Stimulated activated CD8-positive, alpha-beta memory T cell treated with anti-CD3 and anti-CD28 coated beads, Interleukin-15, amount 100 ng/mL, for 24 hours (primary cell): Measurements from ENCODE around the gene CCDC88C.

Experiments
- DNase-seq: peaks from one replicate; pipeline ENCODE4 v3.0.0-alpha.2; 2020; ENCODE audit warnings: low read depth

CCDC88C gene

DNA sequence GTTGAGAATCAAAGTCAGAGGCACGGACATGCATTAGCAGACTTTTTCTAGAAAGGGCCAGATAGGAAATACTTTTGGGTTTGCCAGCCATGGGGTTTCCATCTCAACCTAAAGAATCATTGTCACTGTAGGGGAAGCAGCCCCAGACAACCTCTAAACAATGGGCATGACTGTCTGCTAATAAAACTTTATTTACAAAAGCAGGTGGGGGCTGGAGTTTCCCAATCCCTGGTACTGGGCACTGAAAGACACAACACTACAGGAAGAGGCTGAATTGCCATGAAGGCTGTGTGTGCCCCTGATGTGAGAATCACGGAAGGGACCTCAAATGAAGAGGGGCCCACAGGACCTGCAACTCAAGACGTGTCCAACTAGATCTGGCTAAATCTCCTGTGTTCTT lies 111.1 kb downstream of the CCDC88C start:
- no peak for DNase-seq

DNA sequence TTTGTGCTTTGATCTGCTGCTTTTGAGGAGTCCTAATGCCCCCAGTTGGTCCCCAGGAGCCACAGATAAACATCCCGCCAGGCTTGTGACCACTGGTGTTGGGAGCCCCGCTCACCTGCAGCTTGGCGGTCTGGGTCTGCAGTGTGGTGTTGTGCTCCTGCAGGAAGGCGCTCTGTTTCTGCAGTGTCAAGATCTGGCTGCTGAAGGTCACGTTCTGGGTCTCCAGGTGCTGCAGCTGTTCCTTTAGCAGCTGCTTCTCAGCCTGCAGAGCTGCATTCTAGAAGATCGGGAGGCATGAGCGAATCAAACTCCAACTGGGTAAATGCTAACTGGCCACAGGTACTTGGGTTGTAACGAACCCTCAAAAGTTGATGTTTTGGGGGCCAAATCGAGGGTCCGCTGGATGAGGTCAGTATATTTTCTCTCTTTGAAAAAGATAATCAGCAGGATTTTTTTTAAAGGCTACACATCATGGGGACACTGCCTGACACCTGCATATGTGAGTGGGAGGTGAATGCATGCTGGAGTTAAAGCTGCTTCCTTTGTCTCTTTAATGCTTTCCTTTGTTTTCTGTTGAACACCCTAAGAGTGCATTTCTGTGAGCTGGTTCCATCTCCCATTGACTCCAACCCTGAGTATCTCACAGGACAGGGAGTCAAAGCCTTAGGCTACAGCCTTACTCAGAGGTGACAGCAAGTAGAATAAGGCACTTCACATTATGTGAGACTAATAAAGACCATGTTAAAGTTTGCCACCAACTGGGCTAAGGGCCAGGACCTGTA lies 111.8 kb downstream of the CCDC88C start:
- DNase-seq = no peak

DNA sequence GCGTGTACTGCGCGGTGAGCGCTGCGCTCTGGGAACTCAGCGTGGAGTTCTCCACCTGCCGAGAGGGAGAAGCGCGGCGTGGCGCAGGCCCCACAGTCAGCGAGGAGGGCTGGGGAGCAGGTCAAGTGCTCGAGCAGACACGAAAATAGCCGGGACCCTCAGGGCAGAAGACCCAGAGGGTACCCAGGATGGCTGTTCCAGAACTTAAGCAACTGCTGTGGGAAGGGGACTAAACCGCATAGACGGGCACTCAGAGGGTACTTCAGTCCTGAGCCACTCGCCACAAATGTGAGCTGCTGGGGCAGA lies 113.7 kb downstream of the CCDC88C start:
- no peak for DNase-seq

DNA sequence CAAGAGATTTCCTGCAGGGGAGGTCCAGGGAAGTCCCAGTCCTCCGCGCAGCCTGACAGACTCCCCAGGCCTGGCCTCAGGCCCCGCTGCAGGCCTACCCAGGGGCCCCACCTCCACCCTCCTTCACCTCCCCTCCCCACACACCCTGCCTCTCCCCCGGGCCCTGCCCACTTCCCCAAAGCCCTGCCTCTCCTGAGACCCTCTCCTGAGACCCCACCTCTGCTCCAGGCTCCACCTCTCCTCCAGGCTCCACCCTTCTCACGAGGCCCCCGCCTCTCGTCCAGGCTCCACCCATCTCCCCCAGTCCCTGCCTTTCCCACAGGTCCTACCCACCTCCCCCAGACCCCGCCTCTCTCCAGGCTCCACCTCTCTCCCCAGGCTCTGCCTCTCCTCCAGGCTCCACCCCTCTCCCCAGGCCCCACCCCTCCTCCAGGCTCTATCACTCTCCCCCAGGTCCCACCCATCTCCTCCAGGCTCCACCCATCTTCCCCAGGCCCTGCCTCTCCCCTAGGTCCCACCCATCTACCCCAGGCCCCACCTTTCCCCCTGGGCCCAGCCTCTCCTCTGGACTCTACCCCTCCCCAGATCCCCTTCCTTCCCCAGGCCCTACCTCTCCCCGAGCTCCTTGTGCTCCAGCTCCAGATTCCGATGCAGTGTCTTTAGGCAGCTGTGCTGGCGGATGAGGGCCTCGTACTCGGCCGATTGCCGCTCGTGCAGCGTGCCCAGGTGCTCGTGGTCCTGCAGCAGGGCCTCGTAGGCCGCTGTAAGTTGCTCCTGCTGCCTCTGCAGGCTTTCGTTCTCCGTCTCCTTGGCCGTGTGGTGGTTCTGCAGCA lies 114.3 kb downstream of the CCDC88C start:
- DNase-seq = no peak

DNA sequence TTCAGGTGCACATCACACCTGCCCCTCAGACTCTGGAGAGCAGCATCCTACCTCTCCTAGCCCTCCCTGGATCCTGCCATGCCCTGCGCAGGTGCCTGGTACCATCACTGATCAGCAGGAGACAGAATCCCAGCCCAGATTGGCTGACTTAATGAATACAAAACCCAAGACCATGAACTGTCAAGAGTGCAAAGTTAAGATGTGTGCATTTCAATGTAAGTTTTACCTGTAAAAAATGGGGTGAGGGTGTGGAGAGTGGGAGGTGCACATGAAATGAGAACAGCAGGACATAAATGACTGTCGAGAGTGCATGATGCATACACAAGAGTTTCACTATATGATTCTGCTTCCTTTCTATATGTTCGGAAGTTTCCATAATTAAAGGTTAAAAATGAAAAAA lies 115.2 kb downstream of the CCDC88C start:
- DNase-seq = no peak

DNA sequence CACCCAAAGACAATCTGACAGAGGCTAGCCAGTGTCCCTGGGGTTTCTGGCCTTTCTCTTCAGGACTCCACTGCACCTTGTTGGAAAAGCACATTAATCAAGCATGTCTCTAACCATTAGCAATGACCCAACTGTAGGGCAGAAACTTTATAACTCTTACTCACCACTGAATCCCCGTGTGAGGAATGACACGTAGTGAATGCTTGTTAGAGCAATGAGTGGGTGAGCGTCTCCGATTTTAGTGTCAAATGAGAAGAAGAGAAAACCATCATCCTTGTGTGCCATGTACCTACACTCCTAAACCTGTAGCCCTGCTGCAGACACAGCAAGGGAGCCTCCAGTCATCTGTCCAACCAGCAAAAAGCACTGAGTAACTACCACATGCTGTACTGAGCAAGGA lies 116.7 kb downstream of the CCDC88C start:
- no peak for DNase-seq

DNA sequence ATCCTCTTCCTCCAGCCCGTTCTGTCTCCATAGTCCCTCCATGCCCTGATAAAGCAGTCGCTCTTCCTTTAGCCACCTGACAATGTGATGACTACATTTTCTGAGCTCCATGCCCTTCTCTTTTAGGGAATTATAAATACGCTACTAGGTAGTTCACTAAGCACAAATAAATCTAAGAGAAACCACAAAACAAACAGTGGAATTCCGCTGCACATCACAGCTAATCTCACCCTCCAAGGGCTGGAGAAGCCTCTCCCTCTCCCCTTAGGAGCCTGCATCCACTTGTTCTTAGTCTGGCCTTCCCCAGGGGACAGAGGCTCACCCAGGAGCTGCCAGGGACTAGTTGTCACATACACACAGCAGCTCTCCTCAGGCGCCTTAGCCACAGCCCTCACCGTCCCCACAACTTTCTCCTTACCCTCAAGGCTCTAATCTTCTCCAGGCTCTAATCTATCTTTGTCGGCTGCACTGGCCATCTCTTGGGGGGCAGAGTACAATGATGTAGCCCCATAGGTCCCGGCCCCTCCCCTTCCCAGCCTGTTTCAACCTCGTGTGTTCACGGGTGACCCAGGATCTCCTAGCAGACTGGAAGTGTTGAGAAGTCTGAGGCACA lies 117.2 kb downstream of the CCDC88C start:
- DNase-seq = no peak

DNA sequence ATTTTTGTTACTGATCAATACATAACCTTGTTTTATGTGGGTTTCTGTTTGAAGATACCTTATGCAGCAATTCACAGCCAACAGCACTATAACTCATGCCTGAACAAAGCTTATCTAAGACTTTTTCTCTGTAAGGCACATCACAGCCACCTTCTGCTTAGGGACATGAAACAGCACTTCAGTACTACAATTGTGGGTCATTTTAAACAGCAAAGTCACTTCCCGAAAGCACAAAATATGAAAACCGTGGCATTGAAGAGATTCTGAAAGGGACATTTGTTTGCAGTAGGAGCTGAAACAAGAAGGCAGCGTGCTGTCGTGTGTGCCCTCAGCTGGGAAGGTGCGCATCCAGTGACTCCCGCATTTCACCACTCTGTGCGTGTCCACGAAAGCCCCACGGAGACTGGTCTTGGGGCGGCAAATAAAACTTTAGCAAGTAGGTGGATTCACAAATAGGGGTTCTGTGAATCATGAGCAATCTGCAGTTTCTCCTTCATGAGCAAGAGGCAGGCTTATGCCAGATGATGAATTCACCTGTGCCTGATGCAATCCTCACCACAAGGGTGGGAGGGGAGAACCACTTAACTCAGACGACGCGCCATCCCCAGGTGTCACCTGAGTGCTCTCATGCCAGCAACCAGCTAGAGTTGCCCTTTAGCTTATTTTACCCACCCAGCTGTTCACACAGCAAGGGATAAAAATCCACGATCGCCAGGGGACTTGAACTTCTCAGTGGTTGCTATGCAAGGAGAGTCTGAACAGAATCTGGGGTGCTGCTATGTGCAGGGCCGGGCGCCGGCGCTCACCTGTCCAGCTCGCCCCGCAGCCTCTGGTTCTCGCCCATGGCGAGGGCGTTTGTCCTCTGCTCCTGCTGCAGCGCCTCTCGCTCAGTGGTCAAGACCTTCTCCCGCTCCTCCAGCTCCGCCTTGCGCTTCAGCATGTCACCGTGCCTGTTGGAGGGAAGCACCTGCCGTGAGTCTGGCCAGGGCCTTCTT lies 118.2 kb downstream of the CCDC88C start:
- no peak for DNase-seq

DNA sequence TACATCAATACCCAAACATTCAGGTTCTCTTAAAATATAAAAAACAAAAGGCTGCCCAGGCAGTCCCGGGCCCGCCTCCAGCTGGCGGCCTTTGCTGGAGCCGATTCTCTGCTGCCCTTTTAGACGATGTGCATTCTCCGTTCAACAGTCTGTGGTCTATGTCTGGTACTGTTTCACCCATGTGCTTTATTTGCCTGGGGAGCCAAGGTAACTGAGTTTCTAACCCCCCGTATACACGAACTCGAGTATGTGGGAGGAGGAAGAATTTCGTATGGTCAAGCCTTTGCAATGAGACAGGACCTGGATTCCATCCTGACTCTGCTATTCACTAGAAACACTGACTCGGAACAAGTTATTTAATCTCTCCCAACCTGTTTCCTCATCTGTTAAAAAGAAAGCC lies 119.0 kb downstream of the CCDC88C start:
- no peak for DNase-seq

DNA sequence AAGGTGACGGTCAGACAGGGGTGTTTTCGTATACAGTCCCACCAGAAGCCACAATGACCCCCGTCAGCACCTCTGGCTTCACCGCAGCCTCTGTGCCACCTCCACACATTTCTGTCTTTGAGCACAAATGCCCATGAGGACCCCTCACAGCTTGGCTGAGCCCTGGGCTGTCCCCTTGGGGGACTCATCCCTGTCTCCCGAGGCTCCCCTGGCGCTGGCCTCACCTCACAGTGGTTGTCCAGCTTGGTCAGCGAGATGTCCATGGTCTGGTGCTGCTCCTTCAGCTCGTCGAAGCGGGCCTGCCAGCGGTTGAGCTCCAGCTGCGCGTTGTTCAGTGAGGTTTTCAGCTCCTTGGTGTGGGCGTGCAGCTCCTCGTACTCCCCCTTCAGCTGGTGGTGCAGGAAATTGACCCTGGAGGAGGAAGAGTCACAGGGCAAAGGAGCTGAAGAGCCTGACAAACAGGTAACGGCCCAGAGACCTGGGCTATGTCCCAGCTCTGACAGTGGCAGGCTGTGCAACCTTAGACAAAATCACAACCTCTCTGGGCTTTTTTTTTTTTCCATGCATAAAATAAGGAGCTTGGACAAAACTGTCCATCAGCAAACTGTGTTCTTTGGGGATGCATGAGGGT lies 120.4 kb downstream of the CCDC88C start:
- DNase-seq = no peak

DNA sequence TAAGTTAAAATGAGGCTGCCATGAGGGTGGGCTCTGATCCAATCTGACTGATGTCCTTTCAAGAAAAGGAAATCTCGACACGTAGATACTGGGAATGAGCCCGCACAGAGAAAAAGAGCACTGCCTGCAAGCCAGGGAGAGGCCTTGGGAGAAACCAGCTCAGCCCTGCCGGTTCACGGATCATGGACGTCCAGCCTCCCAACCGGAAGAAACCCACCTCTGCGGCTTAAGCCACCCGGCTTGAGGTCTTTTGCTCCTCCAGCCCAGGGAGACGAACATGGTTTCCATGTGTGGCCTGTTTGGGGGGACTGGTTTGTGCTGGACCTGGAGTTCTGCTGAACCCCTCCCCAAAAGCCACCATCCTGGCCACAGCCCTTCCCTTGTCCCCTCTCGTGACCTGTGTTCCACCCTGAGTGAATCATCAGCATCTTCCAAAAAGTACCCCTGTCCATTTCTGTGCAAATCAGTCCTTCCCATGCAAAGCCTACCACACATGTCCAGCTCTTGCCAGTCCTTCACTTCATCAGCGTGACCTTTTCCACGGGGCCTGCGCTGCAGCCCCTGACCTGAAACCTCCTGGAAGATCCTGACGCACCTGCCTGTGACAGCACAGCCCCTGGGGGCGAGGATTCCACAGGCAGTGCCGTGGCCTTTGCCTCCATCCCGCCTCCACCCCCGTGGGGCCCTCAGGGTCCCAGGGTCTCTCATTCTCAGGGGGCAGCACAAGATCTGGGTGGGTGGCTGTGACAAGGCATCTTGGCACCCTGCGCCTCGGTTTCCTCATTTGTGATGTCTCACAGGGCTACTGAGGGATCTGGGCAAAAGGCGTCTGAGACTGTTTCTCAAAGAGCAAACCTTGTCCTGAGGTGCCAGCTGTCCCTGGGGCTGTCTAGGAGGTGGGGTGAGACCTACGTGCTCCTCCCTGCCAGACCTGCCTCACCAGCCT lies 121.5 kb downstream of the CCDC88C start:
- no peak for DNase-seq

DNA sequence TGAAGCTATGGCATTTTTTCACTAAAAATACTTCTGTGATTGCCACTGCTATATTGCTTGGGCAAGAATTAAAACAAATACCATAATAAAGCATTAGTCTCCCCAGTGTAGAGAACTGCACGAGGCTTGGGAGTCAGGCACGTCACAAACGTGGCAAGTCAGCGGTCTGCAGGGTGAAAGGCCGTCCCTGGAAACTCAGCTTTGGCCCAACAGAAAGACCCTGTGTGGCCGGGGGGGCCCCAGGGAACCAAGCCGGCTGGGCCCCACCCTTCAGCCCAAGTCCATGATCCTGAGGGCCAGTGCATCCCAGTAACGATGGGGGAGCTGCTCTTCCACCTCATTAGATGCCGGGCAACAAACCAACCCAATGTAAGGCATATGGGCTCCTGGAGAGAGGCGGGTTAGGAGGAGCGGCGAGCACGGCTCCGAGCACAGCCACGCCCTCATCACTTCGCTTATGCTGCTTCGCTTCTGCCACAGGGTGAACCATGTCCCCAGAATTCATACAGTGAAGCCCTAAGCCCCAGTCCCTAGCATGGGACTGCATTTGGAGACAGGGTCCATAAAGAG lies 122.3 kb downstream of the CCDC88C start:
- DNase-seq = no peak

DNA sequence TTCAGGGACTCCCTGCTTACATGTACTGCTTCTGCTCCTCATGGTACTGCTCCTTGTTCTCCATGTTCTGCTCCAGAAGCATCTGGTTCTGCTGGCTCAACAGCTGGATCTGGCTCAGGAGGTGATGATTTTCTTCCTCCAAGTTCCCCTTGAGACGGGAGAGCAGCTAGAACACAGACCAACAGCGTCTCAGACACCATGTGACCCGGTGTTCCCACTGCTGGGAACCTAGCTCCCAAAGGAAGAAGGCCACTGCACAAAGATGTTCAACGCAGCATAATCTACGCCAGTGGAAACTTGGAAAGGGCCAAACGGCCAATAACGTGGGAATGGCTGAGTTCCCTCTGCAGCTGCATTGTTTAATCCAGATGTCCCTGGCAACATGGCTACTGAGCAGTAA lies 123.5 kb downstream of the CCDC88C start:
- no peak for DNase-seq

DNA sequence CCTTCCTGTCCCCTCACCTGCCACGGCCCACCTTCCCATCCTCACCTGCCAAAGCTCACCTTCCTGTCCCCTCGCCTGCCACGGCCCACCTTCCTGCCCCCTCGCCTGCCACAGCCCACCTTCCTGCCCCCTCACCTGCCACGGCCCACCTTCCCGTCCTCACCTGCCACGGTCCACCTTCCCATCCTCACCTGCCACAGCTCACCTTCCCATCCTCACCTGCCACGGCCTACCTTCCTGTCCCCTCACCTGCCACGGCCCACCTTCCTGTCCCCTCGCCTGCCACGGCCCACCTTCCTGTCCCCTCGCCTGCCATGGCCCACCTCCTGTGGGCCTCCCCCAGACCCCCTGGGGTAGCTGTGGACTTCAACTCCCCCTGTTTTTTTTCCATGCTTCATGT lies 124.3 kb downstream of the CCDC88C start:
- no peak for DNase-seq

DNA sequence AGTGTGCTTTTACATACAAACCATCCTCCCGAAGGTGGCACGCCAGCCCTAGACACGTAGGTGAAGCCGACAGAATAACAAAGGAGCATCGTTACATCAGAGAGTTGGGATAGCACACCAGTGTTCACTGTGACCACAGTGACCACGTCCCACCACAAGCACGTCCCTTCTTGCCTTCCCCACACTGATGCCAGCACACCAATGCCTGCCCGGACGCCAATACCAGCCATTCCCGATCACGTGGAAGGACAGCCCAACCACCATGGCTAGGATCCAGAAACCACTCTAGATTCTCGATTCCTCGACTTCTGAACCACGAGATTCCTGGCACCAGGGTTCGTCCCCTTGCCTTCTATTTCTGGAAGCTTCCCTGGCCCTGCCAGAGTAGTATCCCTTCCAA lies 125.1 kb downstream of the CCDC88C start:
- no peak for DNase-seq

DNA sequence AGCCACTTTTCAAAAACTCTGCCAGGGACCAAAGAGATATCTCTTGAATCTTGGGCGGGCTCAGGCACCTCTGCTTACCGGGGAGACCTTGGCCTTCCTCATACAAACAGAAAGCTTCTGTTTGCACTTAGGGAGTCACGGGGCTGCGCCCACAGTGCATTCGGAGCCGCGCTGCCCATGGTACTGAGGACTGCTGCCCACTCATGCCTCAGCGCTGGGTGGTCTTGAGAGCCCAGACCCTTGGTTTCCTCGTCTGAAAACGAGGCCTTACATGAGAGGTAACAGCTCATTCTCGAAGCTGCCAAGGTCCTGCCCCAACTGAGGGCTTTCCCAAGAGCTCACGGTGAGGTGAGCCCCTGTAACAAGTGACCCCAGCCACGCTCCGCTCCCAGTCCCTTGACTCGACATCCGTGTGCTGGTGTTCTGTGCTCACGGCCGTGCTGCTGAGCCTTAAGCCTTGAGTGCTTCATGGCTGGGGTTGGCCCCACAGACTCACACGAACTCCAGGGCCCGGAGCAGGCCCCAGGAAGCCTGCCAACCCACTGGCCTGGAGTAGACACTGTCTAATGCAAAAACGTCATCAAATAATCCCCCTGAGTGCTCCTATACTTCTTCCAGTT lies 125.7 kb downstream of the CCDC88C start:
- no peak for DNase-seq

DNA sequence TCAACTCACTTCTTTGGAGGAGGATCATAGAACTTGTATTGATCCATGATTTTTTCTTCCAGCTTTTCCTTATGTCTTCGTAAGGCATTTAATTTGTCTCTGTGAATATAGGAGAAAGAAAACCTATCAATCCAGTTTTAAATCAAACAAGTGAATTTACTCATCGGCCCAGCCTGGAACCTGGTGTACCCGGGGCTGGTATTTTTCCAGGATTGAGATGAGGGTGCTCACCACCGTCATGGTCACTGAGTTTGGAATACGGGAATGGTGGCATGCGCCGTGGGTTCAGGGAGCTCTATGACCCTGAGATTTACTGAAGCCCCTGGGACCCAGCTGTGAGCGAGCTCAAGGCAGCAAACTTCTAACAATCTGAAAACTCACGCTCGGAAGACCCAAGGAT lies 126.6 kb downstream of the CCDC88C start:
- DNase-seq = no peak

DNA sequence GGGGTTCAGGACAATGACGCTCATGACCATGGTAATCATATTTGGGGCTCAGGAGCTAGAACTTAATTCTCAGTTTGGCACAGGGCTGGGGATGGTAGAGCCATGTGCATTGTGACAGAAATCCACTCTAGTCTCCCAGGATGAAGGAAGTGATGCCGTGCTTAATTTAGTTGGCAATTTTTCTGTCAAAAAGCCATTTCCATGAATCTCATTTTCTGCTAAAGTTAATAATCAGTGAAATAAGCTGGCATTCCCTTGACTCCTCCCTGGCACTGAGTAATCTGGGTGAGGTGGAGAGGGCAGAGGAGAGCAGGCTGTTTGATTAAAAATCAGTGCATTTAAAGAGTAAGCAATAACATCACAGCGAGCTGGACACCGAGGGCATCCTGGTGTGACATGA lies 128.2 kb downstream of the CCDC88C start:
- DNase-seq = no peak

DNA sequence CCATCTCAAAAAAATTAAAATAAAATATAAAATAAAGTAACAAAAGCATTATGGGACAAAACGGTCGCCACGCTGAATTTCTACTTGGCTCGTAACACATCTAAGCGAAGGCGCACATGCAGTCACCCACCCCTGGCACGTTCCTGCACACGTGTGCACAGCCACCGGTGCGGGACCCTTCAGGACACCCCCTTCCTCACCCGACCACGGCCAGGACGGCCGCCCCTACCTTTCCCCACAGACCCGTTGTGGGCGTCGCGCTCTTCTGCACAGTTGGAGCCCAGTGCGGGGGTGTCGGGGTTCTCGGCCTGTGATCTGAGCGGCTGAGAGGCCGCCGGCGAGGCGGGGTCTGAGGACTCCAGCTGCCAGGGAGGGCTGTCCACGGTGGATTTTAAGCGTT lies 128.7 kb downstream of the CCDC88C start:
- no peak for DNase-seq

DNA sequence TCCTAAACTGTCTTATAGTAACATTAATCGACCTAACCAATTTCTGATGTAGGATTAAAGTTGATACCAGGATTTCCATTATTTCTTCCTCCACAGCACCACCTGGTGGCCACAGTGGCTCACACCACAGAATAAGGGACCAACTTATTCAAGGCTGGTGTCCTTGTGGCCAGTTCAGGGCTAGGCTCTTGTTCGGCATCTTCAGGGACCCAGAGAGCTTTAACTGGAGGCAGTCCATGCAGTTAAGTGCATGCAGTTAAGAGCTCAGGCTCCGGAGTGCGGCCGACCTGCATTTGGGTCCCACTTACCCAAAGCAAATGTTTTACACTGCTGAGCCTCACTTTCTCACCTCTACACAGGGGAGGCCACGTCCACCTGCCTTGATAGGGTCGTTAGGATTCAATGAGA lies 131.1 kb downstream of the CCDC88C start:
- peak; percentile 65 for DNase-seq
